HG02798 (cell line): ENCODE data around the gene PTGES.

Experiments used
- ATAC-seq: cut with Tn5 transposase; IDR thresholded peaks from one replicate; pipeline ENCODE4 v1.9.1; 2021; ENCODE audit warnings: mild to moderate bottlenecking; ENCODE audit not compliant: unreplicated experiment, poor library complexity

PTGES gene

GRCh38 chr9:129697656-129698253, 55.1 kb downstream of the PTGES start:
- no peak for ATAC-seq

GRCh38 chr9:129696944-129697655, 55.7 kb downstream of the PTGES start:
- ATAC-seq, result no peak

GRCh38 chr9:129695870-129696269, 57.0 kb downstream of the PTGES start:
- no peak for ATAC-seq

GRCh38 chr9:129694243-129694646, 58.6 kb downstream of the PTGES start:
- no peak for ATAC-seq

- ATAC-seq, result no peak
Measured at GRCh38 chr9:129693741-129694140, 59.1 kb downstream of the PTGES start.

- no peak for ATAC-seq
Measured at GRCh38 chr9:129692534-129692933, 60.3 kb downstream of the PTGES start.
